DOHH2 (cell line): Measurements from ENCODE around the gene ARHGAP44.
"Not testable (repeated sequence)": the region's sequence is repeated elsewhere in the genome, so short reads cannot be mapped to it uniquely, and the experiment has no call there.

ENCODE experiments used
- H3F3A ChIP-seq: fragments of 200-600 bp; sonication (generic), shearing (Covaris generic); 2 replicates; pipeline ENCODE4 v1.6.0; 2016; ENCODE audit warnings: antibody characterized with exemption, mild to moderate bottlenecking; ENCODE audit not compliant: control insufficient read depth, insufficient read depth
- H3K27ac ChIP-seq: fragments of 200-600 bp; sonication (generic); 2 replicates; pipeline ENCODE4 v1.5.1; 2014; ENCODE audit warnings: low read depth, mild to moderate bottlenecking, low read length, moderate library complexity
- H3K27me3 ChIP-seq: fragments of 200-600 bp; sonication (generic); 2 replicates; pipeline ENCODE4 v1.6.1; 2014; ENCODE audit warnings: mild to moderate bottlenecking, low read length, mixed read lengths; ENCODE audit not compliant: control insufficient read depth
- H3K36me3 ChIP-seq: fragments of 200-600 bp; sonication (generic); 2 replicates; pipeline ENCODE4 v1.6.1; 2014; ENCODE audit warnings: mild to moderate bottlenecking, low read length, moderate library complexity, mixed read lengths; ENCODE audit not compliant: control insufficient read depth
- H3K4me1 ChIP-seq: fragments of 200-600 bp; sonication (generic); 2 replicates; pipeline ENCODE4 v1.6.1; 2014; ENCODE audit warnings: mild to moderate bottlenecking, low read length, mixed read lengths; ENCODE audit not compliant: control insufficient read depth
- H3K4me2 ChIP-seq: fragments of 200-600 bp; sonication (generic); 2 replicates; pipeline ENCODE4 v1.6.0; 2014; ENCODE audit warnings: mild to moderate bottlenecking, low read length, moderate library complexity
- H3K4me3 ChIP-seq: fragments of 200-600 bp; sonication (generic); 2 replicates; pipeline ENCODE4 v1.5.1; 2014; ENCODE audit warnings: mild to moderate bottlenecking, low read length, mixed read lengths
- H3K79me2 ChIP-seq: fragments of 200-600 bp; sonication (generic); 2 replicates; pipeline ENCODE4 v1.6.1; 2014; ENCODE audit warnings: mild to moderate bottlenecking, low read length, mixed read lengths; ENCODE audit not compliant: control insufficient read depth
- H3K9me2 ChIP-seq: fragments of 200-600 bp; sonication (generic); replicated peaks from 2 replicates; pipeline ENCODE4 v1.6.1; 2014; ENCODE audit warnings: mild to moderate bottlenecking, low read length, mixed read lengths; ENCODE audit not compliant: control insufficient read depth
- H3K9me3 ChIP-seq: fragments of 200-600 bp; sonication (generic); 2 replicates; pipeline ENCODE4 v1.6.1; 2014; ENCODE audit warnings: antibody characterized with exemption, low read length, mixed read lengths; ENCODE audit not compliant: control insufficient read depth, insufficient read depth
- H4K20me1 ChIP-seq: fragments of 200-600 bp; sonication (generic); 2 replicates; pipeline ENCODE4 v1.6.0; 2014; ENCODE audit warnings: low read depth, mild to moderate bottlenecking, antibody characterized with exemption, low read length, moderate library complexity; ENCODE audit not compliant: control insufficient read depth, insufficient read depth
- EZH2phosphoT487 ChIP-seq: fragments of 200-600 bp; sonication (generic); IDR thresholded peaks from 2 replicates; pipeline ENCODE4 v1.6.1; 2017; ENCODE audit warnings: borderline replicate concordance, mild to moderate bottlenecking, antibody characterized with exemption, low read length, moderate library complexity, mixed read lengths
- TF ChIP-seq, protein P1 (sequence below): fragments of 200-600 bp; sonication (generic); IDR thresholded peaks from one replicate; pipeline ENCODE4 v1.5.1; 2014; ENCODE audit warnings: antibody characterized with exemption, mild to moderate bottlenecking, low read depth, low read length; ENCODE audit not compliant: poor library complexity, severe bottlenecking

ARHGAP44 gene

DNA sequence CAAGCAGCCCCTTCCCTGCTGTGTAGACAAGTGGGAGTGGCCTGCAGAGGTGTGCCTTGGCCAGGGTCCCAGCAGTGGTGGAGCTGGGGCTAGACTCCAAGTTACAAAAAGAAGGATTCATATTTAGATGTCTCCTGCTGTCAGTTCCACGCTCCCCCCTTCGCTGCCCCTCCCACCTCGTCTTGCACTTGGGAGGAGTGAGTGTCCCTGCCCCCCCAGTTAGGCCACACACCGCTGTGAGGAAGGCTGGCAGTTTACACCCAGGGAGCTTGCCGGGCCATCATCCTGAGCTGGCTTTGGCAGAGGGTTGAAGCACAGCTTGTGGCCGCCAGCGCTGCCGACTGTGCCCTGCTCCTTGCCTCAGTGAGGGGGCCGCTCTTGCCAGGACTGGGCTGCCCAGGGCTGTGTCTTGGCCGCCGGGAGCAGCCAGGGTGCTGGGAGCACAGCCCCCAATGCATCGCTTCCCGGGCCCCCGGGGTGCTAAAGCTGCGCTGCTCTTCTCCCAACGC is 184.3 kb downstream of the ARHGAP44 start:
- no peaks in the 10 kb centered on the region for H3K36me3 ChIP-seq
- no peaks in the 10 kb centered on the region for H3K79me2 ChIP-seq
- no peaks in the 10 kb centered on the region for H3F3A ChIP-seq
- H3K4me2 ChIP-seq = no peak overlapping the region
- H3K9me2 ChIP-seq = no peaks in the 10 kb centered on the region
- H3K4me1 ChIP-seq = no peaks in the 10 kb centered on the region
- H3K27ac ChIP-seq = no peak overlapping the region
- H3K4me3 ChIP-seq = no peak overlapping the region
- TF ChIP-seq EZH2phosphoT487 = no peak
- TF ChIP-seq, protein P1, sequence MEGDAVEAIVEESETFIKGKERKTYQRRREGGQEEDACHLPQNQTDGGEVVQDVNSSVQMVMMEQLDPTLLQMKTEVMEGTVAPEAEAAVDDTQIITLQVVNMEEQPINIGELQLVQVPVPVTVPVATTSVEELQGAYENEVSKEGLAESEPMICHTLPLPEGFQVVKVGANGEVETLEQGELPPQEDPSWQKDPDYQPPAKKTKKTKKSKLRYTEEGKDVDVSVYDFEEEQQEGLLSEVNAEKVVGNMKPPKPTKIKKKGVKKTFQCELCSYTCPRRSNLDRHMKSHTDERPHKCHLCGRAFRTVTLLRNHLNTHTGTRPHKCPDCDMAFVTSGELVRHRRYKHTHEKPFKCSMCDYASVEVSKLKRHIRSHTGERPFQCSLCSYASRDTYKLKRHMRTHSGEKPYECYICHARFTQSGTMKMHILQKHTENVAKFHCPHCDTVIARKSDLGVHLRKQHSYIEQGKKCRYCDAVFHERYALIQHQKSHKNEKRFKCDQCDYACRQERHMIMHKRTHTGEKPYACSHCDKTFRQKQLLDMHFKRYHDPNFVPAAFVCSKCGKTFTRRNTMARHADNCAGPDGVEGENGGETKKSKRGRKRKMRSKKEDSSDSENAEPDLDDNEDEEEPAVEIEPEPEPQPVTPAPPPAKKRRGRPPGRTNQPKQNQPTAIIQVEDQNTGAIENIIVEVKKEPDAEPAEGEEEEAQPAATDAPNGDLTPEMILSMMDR = no peak
- no peaks in the 10 kb centered on the region for H4K20me1 ChIP-seq
- no peaks in the 10 kb centered on the region for H3K27me3 ChIP-seq
- no peaks in the 10 kb centered on the region for H3K9me3 ChIP-seq

DNA sequence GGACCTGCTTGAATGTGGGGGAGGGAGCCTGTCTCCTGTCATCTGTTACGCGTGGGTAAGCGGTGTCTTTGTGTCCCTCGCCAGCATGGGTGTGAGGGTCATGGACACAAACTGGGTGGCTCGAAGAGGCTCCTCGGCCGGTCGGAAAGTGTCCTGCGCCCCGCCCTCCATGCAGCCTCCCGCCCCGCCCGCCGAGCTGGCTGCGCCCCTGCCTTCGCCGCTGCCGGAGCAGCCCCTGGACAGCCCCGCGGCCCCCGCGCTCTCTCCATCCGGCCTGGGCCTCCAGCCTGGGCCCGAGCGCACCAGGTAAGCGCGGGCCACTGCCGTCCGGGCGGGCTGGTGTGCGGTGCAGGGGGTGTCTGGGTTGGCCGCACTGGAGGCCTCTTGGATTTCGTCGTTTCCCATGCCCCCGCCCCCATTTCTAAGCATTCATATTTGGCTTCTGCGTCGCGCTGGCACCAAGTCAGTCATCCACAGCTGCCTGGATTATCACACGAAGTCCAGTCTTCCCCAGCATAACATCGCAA is 184.8 kb downstream of the ARHGAP44 start:
- Histone ChIP-seq H3K4me1 (no peaks in the 10 kb centered on the region), H3K9me2 (no peaks in the 10 kb centered on the region), H3K36me3 (no peaks in the 10 kb centered on the region), H3K27me3 (no peaks in the 10 kb centered on the region), H3K27ac (no peak overlapping the region), H3K4me2 (no peak overlapping the region), H3K4me3 (no peak overlapping the region), H3K79me2 (no peaks in the 10 kb centered on the region), H3K9me3 (no peaks in the 10 kb centered on the region), H3F3A (no peaks in the 10 kb centered on the region), H4K20me1 (no peaks in the 10 kb centered on the region)
- no peak for TF ChIP-seq EZH2phosphoT487
- TF ChIP-seq, protein P1 = no peak

DNA sequence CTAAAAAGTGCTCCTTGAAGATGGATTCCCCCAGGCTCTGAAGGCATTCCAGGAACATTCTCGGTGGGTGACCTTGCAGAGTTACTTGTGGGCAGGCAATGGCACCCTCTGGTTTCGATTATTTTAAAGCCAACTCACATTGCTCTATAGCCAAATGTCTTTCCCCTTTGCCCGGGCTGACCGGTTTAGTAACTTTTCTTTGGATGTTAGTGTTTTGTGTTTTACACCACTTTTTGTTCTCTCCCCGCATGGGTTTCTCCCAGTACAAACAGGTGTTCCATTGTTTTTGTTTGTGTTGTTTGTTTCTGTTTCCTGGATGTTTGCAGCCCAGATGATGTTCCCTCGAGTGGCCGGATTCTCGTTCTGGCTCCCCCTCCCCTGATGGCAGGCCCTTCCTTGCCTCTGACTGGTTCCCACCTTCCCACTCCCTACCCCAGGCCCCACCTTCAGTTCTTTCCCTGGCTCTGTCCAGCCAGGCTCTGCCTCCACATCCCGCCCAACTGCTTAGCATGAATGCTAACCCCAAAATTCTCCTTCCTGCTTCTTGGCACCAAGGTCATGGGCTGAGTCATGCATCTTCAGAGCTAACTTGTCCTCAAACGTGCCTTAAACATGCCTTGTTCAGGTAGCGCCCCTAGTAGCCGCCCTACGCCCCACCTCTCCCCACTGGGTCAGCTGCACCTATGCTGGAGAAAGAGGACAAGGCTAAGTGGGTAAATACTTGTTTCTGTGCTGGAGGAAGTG is 187.9 kb downstream of the ARHGAP44 start:
- no peak for TF ChIP-seq EZH2phosphoT487
- TF ChIP-seq, protein P1 = no peak
- Histone ChIP-seq H3F3A (no peaks in the 10 kb centered on the region), H3K27me3 (no peaks in the 10 kb centered on the region), H3K4me2 (no peak overlapping the region), H3K27ac (no peak overlapping the region), H3K36me3 (no peaks in the 10 kb centered on the region), H4K20me1 (no peaks in the 10 kb centered on the region), H3K9me2 (no peaks in the 10 kb centered on the region), H3K4me3 (no peak overlapping the region), H3K4me1 (peaks cover under 1% of the 10 kb centered on the region), H3K9me3 (no peaks in the 10 kb centered on the region), H3K79me2 (no peaks in the 10 kb centered on the region)

DNA sequence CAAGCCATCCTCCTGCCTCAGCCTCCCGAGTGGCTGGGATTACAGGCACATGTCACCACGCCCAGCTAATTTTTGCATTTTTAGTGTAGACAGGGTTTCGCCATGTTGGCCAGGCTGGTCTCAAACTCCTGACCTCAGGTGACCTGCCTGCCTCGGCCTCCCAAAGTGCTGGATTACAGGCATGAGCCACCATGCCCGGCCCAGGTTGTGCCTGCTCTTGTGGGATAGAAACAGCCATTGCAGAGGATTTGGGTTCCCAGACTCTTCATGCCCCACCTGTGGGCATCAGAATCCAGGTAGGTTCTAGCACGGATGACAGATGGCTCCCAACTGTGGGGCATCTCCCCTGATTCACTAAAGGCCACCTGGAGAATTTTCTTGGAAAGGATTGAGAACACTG is 189.5 kb downstream of the ARHGAP44 start:
- not testable (repeated sequence) for H3K4me1 ChIP-seq, H3K79me2 ChIP-seq, H3K9me3 ChIP-seq, H4K20me1 ChIP-seq, H3K4me2 ChIP-seq, H3F3A ChIP-seq, H3K4me3 ChIP-seq, H3K27ac ChIP-seq, H3K27me3 ChIP-seq, H3K9me2 ChIP-seq, H3K36me3 ChIP-seq
